Stomach (tissue), 4 donors: ENCODE results near the gene LRMDA.

ENCODE experiments used
- CTCF ChIP-seq, 7 experiments: fragments of 450-650 bp in 4 of 7; fragments of 200-600 bp in 3 of 7; sonication (generic) in 3 of 7; IDR thresholded peaks; one replicate each; pipeline ENCODE4 v1.5.1; 2016 to 2019; ENCODE audit warnings: antibody characterized with exemption in 7 of 7, control low read depth in 2 of 7, mild to moderate bottlenecking in 1 of 7
- EP300 ChIP-seq: sonication (generic); formaldehyde crosslinking; IDR thresholded peaks from one replicate; pipeline ENCODE4 v1.6.1; 2017; ENCODE audit warnings: antibody characterized with exemption
- POLR2A ChIP-seq, 4 donors: fragments of 450-650 bp; IDR thresholded peaks; one replicate each; pipeline ENCODE4 v1.6.1; 2016; ENCODE audit warnings: antibody characterized with exemption in 4 of 4, control low read depth in 2 of 4, mild to moderate bottlenecking in 1 of 4, moderate library complexity in 1 of 4

GRCh38 chr10:76211691-76212090, 780.3 kb downstream of the LRMDA start:
- TF ChIP-seq CTCF (IDR thresholded peaks at IDR 0.05), result no peak
- TF ChIP-seq POLR2A (IDR thresholded peaks at IDR 0.05), result no peak
- no peak for TF ChIP-seq EP300
